ENCODE data around the gene UNC5C. TPM values are rescaled to one million over a fixed set of nuclear protein-coding genes. Genes with fewer than 3 reads are reported as not detected.

UNC5C gene
- total and polyA plus RNA-seq, 2 of the 4 experiments (the other 2 are of a cell fraction) = under 0.01 TPM

GRCh38 chr4:95500361-95500760 is 48.4 kb downstream of the UNC5C start:
- Histone ChIP-seq H4K8ac (ENCODE audit: low read depth in 2 of 2, low read length in 2 of 2) (no peak overlapping the region), H3K27ac (ENCODE audit: insufficient read depth, low read length) (no peak overlapping the region), H3K36me3 (ENCODE audit: control insufficient read depth, insufficient read depth, low read length) (no peaks in the 10 kb centered on the region), H3K14ac (replicated peaks; ENCODE audit: low read depth, low read length) (no peak overlapping the region), H3K4me3 (ENCODE audit: insufficient read depth, low read depth, low read length) (no peak overlapping the region), H3K56ac (ENCODE audit: extremely low read depth, insufficient read depth, low read length) (no peak overlapping the region), H3K9ac (ENCODE audit: low read depth, low read length) (no peak overlapping the region), H3K27me3 (ENCODE audit: control insufficient read depth, insufficient read depth, low read length) (no peaks in the 10 kb centered on the region), H2BK15ac (ENCODE audit: low read depth, low read length) (no peak overlapping the region), H3K4ac (ENCODE audit: low read depth, low read length) (no peak overlapping the region), H3K18ac (ENCODE audit: low read depth, low read length) (no peak overlapping the region), H2BK5ac (ENCODE audit: low read depth, low read length, poor library complexity, severe bottlenecking) (no peak overlapping the region), H2BK120ac (ENCODE audit: low read depth, low read length) (no peak overlapping the region), H4K20me1 (ENCODE audit: insufficient read depth, low read length) (no peaks in the 10 kb centered on the region), H3K4me2 (ENCODE audit: low read depth, low read length) (no peak overlapping the region), H2AK9ac (replicated peaks; ENCODE audit: low read depth, low read length, poor library complexity) (no peak overlapping the region), H3K4me1 (ENCODE audit: control insufficient read depth, insufficient read depth, low read length) (no peaks in the 10 kb centered on the region), H3K9me1 (ENCODE audit: insufficient read depth, low read length) (no peaks in the 10 kb centered on the region), H3K9me3 (ENCODE audit: control insufficient read depth, insufficient read depth, low read length) (no peaks in the 10 kb centered on the region), H2AFZ (replicated peaks; ENCODE audit: low read length, poor library complexity) (no peak overlapping the region), H2AK5ac (ENCODE audit: low read depth, low read length) (no peak overlapping the region), H4K5ac (ENCODE audit: low read depth, low read length) (no peak overlapping the region), H2BK20ac (ENCODE audit: low read depth, low read length) (no peak overlapping the region), H3K23ac (ENCODE audit: low read depth, low read length) (no peak overlapping the region), H3K79me1 (ENCODE audit: low read depth in 1 of 2, low read length in 2 of 2) (no peaks in the 10 kb centered on the region), H4K91ac (ENCODE audit: insufficient read depth, low read depth, low read length) (no peak overlapping the region)
- in situ Hi-C loops (cut with MboI; ENCODE audit: low sequenced_read_pairs) (no loop called here), dilution Hi-C loops (cut with HindIII; ENCODE audit: low sequenced_read_pairs, unreplicated experiment) (no loop called here), intact Hi-C loops (cut with micrococcal nuclease) (no loop called here)
- TF ChIP-seq SMC3 (IDR thresholded peaks at IDR 0.05; ENCODE audit: low read depth, low read length) (no peak), NFE2L2 (IDR thresholded peaks at IDR 0.05; ENCODE audit: low read depth, low read length) (no peak), BHLHE40 (IDR thresholded peaks at IDR 0.05; ENCODE audit: low read depth, low read length) (no peak), CHD1 (IDR thresholded peaks at IDR 0.05; ENCODE audit: low read depth, low read length) (no peak), RAD21 (IDR thresholded peaks at IDR 0.05; ENCODE audit: low read length) (no peak), CTCF (conservative IDR thresholded peaks at IDR 0.05; ENCODE audit: low read depth, low read length) (no peak), RFX5 (IDR thresholded peaks at IDR 0.05; ENCODE audit: low read depth, low read length) (no peak), ELK1 (IDR thresholded peaks at IDR 0.05; ENCODE audit: borderline replicate concordance, low read depth, low read length) (no peak), POLR2A (IDR thresholded peaks at IDR 0.05; ENCODE audit: low read depth, low read length) (no peak), MAFK (IDR thresholded peaks at IDR 0.05; ENCODE audit: low read depth, low read length) (no peak), MAZ (IDR thresholded peaks at IDR 0.05; ENCODE audit: borderline replicate concordance, low read depth, low read length) (no peak), RCOR1 (IDR thresholded peaks at IDR 0.05; ENCODE audit: insufficient replicate concordance, low read length) (no peak), MXI1 (IDR thresholded peaks at IDR 0.05; ENCODE audit: borderline replicate concordance, low read depth, low read length) (no peak), CEBPB (IDR thresholded peaks at IDR 0.05; ENCODE audit: low read depth, low read length) (no peak), FOS (IDR thresholded peaks at IDR 0.05; ENCODE audit: low read depth, low read length) (no peak)
- TF ChIP-seq, protein P1, sequence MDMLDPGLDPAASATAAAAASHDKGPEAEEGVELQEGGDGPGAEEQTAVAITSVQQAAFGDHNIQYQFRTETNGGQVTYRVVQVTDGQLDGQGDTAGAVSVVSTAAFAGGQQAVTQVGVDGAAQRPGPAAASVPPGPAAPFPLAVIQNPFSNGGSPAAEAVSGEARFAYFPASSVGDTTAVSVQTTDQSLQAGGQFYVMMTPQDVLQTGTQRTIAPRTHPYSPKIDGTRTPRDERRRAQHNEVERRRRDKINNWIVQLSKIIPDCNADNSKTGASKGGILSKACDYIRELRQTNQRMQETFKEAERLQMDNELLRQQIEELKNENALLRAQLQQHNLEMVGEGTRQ (IDR thresholded peaks at IDR 0.05; ENCODE audit: low read depth, low read length) = no peak
- BruUV-seq (replicated peaks) = no TSS peak
- CTCF ChIA-PET = interaction anchor here (0.8 kb wide), 1 partner anchor 10 kb away, joined by 3 read pairs; no protein-coding TSS in a partner anchor
- WGBS, 2 experiments (ENCODE audit: extremely low coverage in 2 of 2, insufficient read length in 1 of 2) = no CpG with 5 or more reads among the region's 1 CpG
- DNase-seq (no peak), ATAC-seq (ENCODE audit: low read depth) (no peak)
- POLR2A ChIA-PET (ENCODE audit: unreplicated experiment) = no interaction called here
